ENCODE results near the gene RIF1.

The RIF1 gene

GRCh38 chr2:151409601-151410484 is at the start of gene RIF1:
Gene RIF1, plus strand, starts transcription at chr2:151409902. Its CDS starts 522 bp downstream, at chr2:151410424.
- peak within 1 kb of the TSS; percentile 89 for H3K9ac ChIP-seq (ENCODE audit: low read length)
- H3K4me3 ChIP-seq (ENCODE audit: low read depth in 1 of 2, low read length in 2 of 2): peak within 1 kb of the TSS; percentile 71 to 93
- H3K9me3 ChIP-seq (ENCODE audit: low read length): no peaks in the 10 kb centered on the region
- H3K36me3 ChIP-seq (ENCODE audit: insufficient read depth, low read length): peaks cover 12% of the 10 kb centered on the region
- no peaks in the 10 kb centered on the region for H3K27me3 ChIP-seq (ENCODE audit: control insufficient read depth in 1 of 2, insufficient read depth in 2 of 2, low read length in 2 of 2)
- no peaks in the 10 kb centered on the region for H3K4me1 ChIP-seq (ENCODE audit: insufficient read depth, low read length)
- peak within 1 kb of the TSS; percentile 55 for H3K27ac ChIP-seq (ENCODE audit: low read depth, low read length)

GRCh38 chr2:151361674-151362370 is 47.9 kb upstream of the RIF1 start:
- Histone ChIP-seq H3K9me3 (ENCODE audit: low read length) (no peaks in the 10 kb centered on the region), H3K9ac (ENCODE audit: low read length) (no peak overlapping the region), H3K4me3 (ENCODE audit: low read depth in 1 of 2, low read length in 2 of 2) (no peak overlapping the region), H3K27ac (ENCODE audit: low read depth, low read length) (no peak overlapping the region), H3K27me3 (ENCODE audit: control insufficient read depth in 1 of 2, insufficient read depth in 2 of 2, low read length in 2 of 2) (no peaks in the 10 kb centered on the region), H3K36me3 (ENCODE audit: insufficient read depth, low read length) (no peaks in the 10 kb centered on the region), H3K4me1 (ENCODE audit: insufficient read depth, low read length) (no peaks in the 10 kb centered on the region)

- Histone ChIP-seq H3K9ac (ENCODE audit: low read length) (no peak overlapping the region), H3K4me3 (ENCODE audit: low read depth in 1 of 2, low read length in 2 of 2) (no peak overlapping the region), H3K27me3 (ENCODE audit: control insufficient read depth in 1 of 2, insufficient read depth in 2 of 2, low read length in 2 of 2) (no peaks in the 10 kb centered on the region), H3K27ac (ENCODE audit: low read depth, low read length) (no peak overlapping the region), H3K4me1 (ENCODE audit: insufficient read depth, low read length) (no peaks in the 10 kb centered on the region), H3K36me3 (ENCODE audit: insufficient read depth, low read length) (no peaks in the 10 kb centered on the region), H3K9me3 (ENCODE audit: low read length) (no peaks in the 10 kb centered on the region)
Measured at GRCh38 chr2:151363709-151364108, 46.0 kb upstream of the RIF1 start.

- Histone ChIP-seq H3K36me3 (ENCODE audit: insufficient read depth, low read length) (no peaks in the 10 kb centered on the region), H3K4me1 (ENCODE audit: insufficient read depth, low read length) (no peaks in the 10 kb centered on the region), H3K4me3 (ENCODE audit: low read depth in 1 of 2, low read length in 2 of 2) (no peak overlapping the region), H3K9me3 (ENCODE audit: low read length) (no peaks in the 10 kb centered on the region), H3K9ac (ENCODE audit: low read length) (no peak overlapping the region), H3K27ac (ENCODE audit: low read depth, low read length) (no peak overlapping the region), H3K27me3 (ENCODE audit: control insufficient read depth in 1 of 2, insufficient read depth in 2 of 2, low read length in 2 of 2) (no peaks in the 10 kb centered on the region)
Measured at GRCh38 chr2:151367571-151367970, 42.1 kb upstream of the RIF1 start.

GRCh38 chr2:151374436-151374835 is 35.3 kb upstream of the RIF1 start:
- H3K27ac ChIP-seq (ENCODE audit: low read depth, low read length): no peak overlapping the region
- no peaks in the 10 kb centered on the region for H3K27me3 ChIP-seq (ENCODE audit: control insufficient read depth in 1 of 2, insufficient read depth in 2 of 2, low read length in 2 of 2)
- no peak overlapping the region for H3K4me3 ChIP-seq (ENCODE audit: low read depth in 1 of 2, low read length in 2 of 2)
- H3K4me1 ChIP-seq (ENCODE audit: insufficient read depth, low read length): peaks cover 6% of the 10 kb centered on the region
- no peaks in the 10 kb centered on the region for H3K36me3 ChIP-seq (ENCODE audit: insufficient read depth, low read length)
- no peak overlapping the region for H3K9ac ChIP-seq (ENCODE audit: low read length)
- H3K9me3 ChIP-seq (ENCODE audit: low read length): no peaks in the 10 kb centered on the region

GRCh38 chr2:151379169-151379568 is 30.5 kb upstream of the RIF1 start:
- H3K9ac ChIP-seq (ENCODE audit: low read length): no peak overlapping the region
- H3K4me1 ChIP-seq (ENCODE audit: insufficient read depth, low read length): peaks cover 3% of the 10 kb centered on the region
- H3K27me3 ChIP-seq (ENCODE audit: control insufficient read depth in 1 of 2, insufficient read depth in 2 of 2, low read length in 2 of 2): no peaks in the 10 kb centered on the region
- no peaks in the 10 kb centered on the region for H3K36me3 ChIP-seq (ENCODE audit: insufficient read depth, low read length)
- H3K27ac ChIP-seq (ENCODE audit: low read depth, low read length): no peak overlapping the region
- no peak overlapping the region for H3K4me3 ChIP-seq (ENCODE audit: low read depth in 1 of 2, low read length in 2 of 2)
- H3K9me3 ChIP-seq (ENCODE audit: low read length): no peaks in the 10 kb centered on the region

GRCh38 chr2:151380580-151381235 is 29.0 kb upstream of the RIF1 start:
- H3K27me3 ChIP-seq (ENCODE audit: control insufficient read depth in 1 of 2, insufficient read depth in 2 of 2, low read length in 2 of 2): no peaks in the 10 kb centered on the region
- no peak overlapping the region for H3K27ac ChIP-seq (ENCODE audit: low read depth, low read length)
- no peaks in the 10 kb centered on the region for H3K36me3 ChIP-seq (ENCODE audit: insufficient read depth, low read length)
- no peak overlapping the region for H3K9ac ChIP-seq (ENCODE audit: low read length)
- H3K4me3 ChIP-seq (ENCODE audit: low read depth in 1 of 2, low read length in 2 of 2): no peak overlapping the region
- no peaks in the 10 kb centered on the region for H3K4me1 ChIP-seq (ENCODE audit: insufficient read depth, low read length)
- no peaks in the 10 kb centered on the region for H3K9me3 ChIP-seq (ENCODE audit: low read length)

- no peak overlapping the region for H3K9ac ChIP-seq (ENCODE audit: low read length)
- H3K36me3 ChIP-seq (ENCODE audit: insufficient read depth, low read length): no peaks in the 10 kb centered on the region
- no peaks in the 10 kb centered on the region for H3K27me3 ChIP-seq (ENCODE audit: control insufficient read depth in 1 of 2, insufficient read depth in 2 of 2, low read length in 2 of 2)
- H3K4me3 ChIP-seq (ENCODE audit: low read depth in 1 of 2, low read length in 2 of 2): no peak overlapping the region
- no peaks in the 10 kb centered on the region for H3K9me3 ChIP-seq (ENCODE audit: low read length)
- no peak overlapping the region for H3K27ac ChIP-seq (ENCODE audit: low read depth, low read length)
- no peaks in the 10 kb centered on the region for H3K4me1 ChIP-seq (ENCODE audit: insufficient read depth, low read length)
Measured at GRCh38 chr2:151381266-151381665, 28.4 kb upstream of the RIF1 start.

GRCh38 chr2:151388011-151388410 is 21.7 kb upstream of the RIF1 start:
- Histone ChIP-seq H3K4me1 (ENCODE audit: insufficient read depth, low read length) (no peaks in the 10 kb centered on the region), H3K9me3 (ENCODE audit: low read length) (no peaks in the 10 kb centered on the region), H3K9ac (ENCODE audit: low read length) (no peak overlapping the region)

GRCh38 chr2:151391436-151391835 is 18.3 kb upstream of the RIF1 start:
- Histone ChIP-seq H3K9me3 (ENCODE audit: low read length) (no peaks in the 10 kb centered on the region), H3K4me1 (ENCODE audit: insufficient read depth, low read length) (no peaks in the 10 kb centered on the region), H3K4me3 (ENCODE audit: low read depth in 1 of 2, low read length in 2 of 2) (no peak overlapping the region), H3K27me3 (ENCODE audit: control insufficient read depth in 1 of 2, insufficient read depth in 2 of 2, low read length in 2 of 2) (no peaks in the 10 kb centered on the region), H3K27ac (ENCODE audit: low read depth, low read length) (no peak overlapping the region), H3K9ac (ENCODE audit: low read length) (no peak overlapping the region), H3K36me3 (ENCODE audit: insufficient read depth, low read length) (no peaks in the 10 kb centered on the region)

More at GRCh38 chr2:151388011-151388410, 21.7 kb upstream of the RIF1 start:
- H3K27ac ChIP-seq (ENCODE audit: low read depth, low read length): no peak overlapping the region
- no peaks in the 10 kb centered on the region for H3K27me3 ChIP-seq (ENCODE audit: control insufficient read depth in 1 of 2, insufficient read depth in 2 of 2, low read length in 2 of 2)
- H3K4me3 ChIP-seq (ENCODE audit: low read depth in 1 of 2, low read length in 2 of 2): no peak overlapping the region
- no peaks in the 10 kb centered on the region for H3K36me3 ChIP-seq (ENCODE audit: insufficient read depth, low read length)

- Histone ChIP-seq H3K9ac (ENCODE audit: low read length) (no peak overlapping the region), H3K9me3 (ENCODE audit: low read length) (no peaks in the 10 kb centered on the region), H3K4me1 (ENCODE audit: insufficient read depth, low read length) (no peaks in the 10 kb centered on the region), H3K36me3 (ENCODE audit: insufficient read depth, low read length) (no peaks in the 10 kb centered on the region), H3K4me3 (ENCODE audit: low read depth in 1 of 2, low read length in 2 of 2) (no peak overlapping the region), H3K27ac (ENCODE audit: low read depth, low read length) (no peak overlapping the region), H3K27me3 (ENCODE audit: control insufficient read depth in 1 of 2, insufficient read depth in 2 of 2, low read length in 2 of 2) (no peaks in the 10 kb centered on the region)
Measured at GRCh38 chr2:151394509-151394908, 15.2 kb upstream of the RIF1 start.

All from muscle layer of colon (tissue), 2 donors.